ENCODE data around the gene MRGPRX1. TPM values are rescaled to one million over a fixed set of nuclear protein-coding genes. Genes with fewer than 3 reads are reported as not detected.
"Not testable (repeated sequence)": the region's sequence is repeated elsewhere in the genome, so short reads cannot be mapped to it uniquely, and the experiment has no call there.

The MRGPRX1 gene
- total RNA-seq, 2 experiments from 2014 or later, result not detected

GRCh38 chr11:18936002-18936673 is 3.1 kb downstream of the MRGPRX1 start:
- Mint-ChIP-seq H3K4me1 (ENCODE audit: low read depth) (no peaks in the 10 kb centered on the region), H3K36me3 (ENCODE audit: low read depth) (no peaks in the 10 kb centered on the region), H3K27me3 (peaks cover 25% of the 10 kb centered on the region), H3K4me3 (no peak overlapping the region), H3K9me3 (no peaks in the 10 kb centered on the region), H3K27ac (no peak overlapping the region)
- CTCF ChIA-PET, result no interaction called here
- no peak for TF ChIP-seq CTCF (IDR thresholded peaks at IDR 0.05)
- Histone ChIP-seq H3K9me3 (ENCODE audit: control insufficient read depth in 1 of 2, insufficient read depth in 1 of 2, low read length in 2 of 2) (peaks cover 0 to 6% of the 10 kb centered on the region in 2 experiments), H3K27ac (ENCODE audit: low read depth in 1 of 2, low read length in 2 of 2) (no peak overlapping the region), H3K27me3 (ENCODE audit: control insufficient read depth in 1 of 2, insufficient read depth in 2 of 2, low read length in 2 of 2) (peaks cover 7 to 8% of the 10 kb centered on the region in 2 experiments), H3K4me3 (ENCODE audit: low read length) (no peak overlapping the region), H3K4me1 (ENCODE audit: insufficient read depth, low read length) (no peaks in the 10 kb centered on the region), H3K36me3 (ENCODE audit: insufficient read depth, low read length) (no peaks in the 10 kb centered on the region)
- ATAC-seq (ENCODE audit: poor library complexity) (no peak), DNase-seq (no peak)
- intact Hi-C loops (cut with DNase I, micrococcal nuclease), result no loop called here
- POLR2A ChIA-PET, result no interaction called here

GRCh38 chr11:18934195-18934814 is 4.9 kb downstream of the MRGPRX1 start:
- H3K27me3 Mint-ChIP-seq, result peaks cover 29% of the 10 kb centered on the region
- ChIA-PET POLR2A (no interaction called here), CTCF (no interaction called here)
- TF ChIP-seq CTCF (IDR thresholded peaks at IDR 0.05), result no peak
- H3K4me1 Mint-ChIP-seq (ENCODE audit: low read depth), result no peaks in the 10 kb centered on the region
- DNase-seq (no peak), ATAC-seq (ENCODE audit: poor library complexity) (no peak)
- intact Hi-C loops (cut with DNase I, micrococcal nuclease), result no loop called here
- Histone ChIP-seq H3K4me3 (ENCODE audit: low read length) (no peak overlapping the region), H3K27me3 (ENCODE audit: control insufficient read depth in 1 of 2, insufficient read depth in 2 of 2, low read length in 2 of 2) (peaks cover 6 to 8% of the 10 kb centered on the region in 2 experiments), H3K9me3 (ENCODE audit: control insufficient read depth in 1 of 2, insufficient read depth in 1 of 2, low read length in 2 of 2) (peaks cover 0 to 6% of the 10 kb centered on the region in 2 experiments), H3K27ac (ENCODE audit: low read depth in 1 of 2, low read length in 2 of 2) (no peak overlapping the region), H3K36me3 (ENCODE audit: insufficient read depth, low read length) (no peaks in the 10 kb centered on the region), H3K4me1 (ENCODE audit: insufficient read depth, low read length) (no peaks in the 10 kb centered on the region)
- no peak overlapping the region for H3K4me3 Mint-ChIP-seq
- no peaks in the 10 kb centered on the region for H3K9me3 Mint-ChIP-seq
- H3K27ac Mint-ChIP-seq, result no peak overlapping the region
- H3K36me3 Mint-ChIP-seq (ENCODE audit: low read depth), result no peaks in the 10 kb centered on the region

GRCh38 chr11:18927550-18928322 is 11.5 kb downstream of the MRGPRX1 start:
- Histone ChIP-seq H3K27ac (ENCODE audit: low read depth in 1 of 2, low read length in 2 of 2) (no peak overlapping the region), H3K4me3 (ENCODE audit: low read length) (no peak overlapping the region), H3K36me3 (ENCODE audit: insufficient read depth, low read length) (no peaks in the 10 kb centered on the region), H3K27me3 (ENCODE audit: control insufficient read depth in 1 of 2, insufficient read depth in 2 of 2, low read length in 2 of 2) (peaks cover 0 to 2% of the 10 kb centered on the region in 2 experiments), H3K9me3 (ENCODE audit: control insufficient read depth in 1 of 2, insufficient read depth in 1 of 2, low read length in 2 of 2) (no peaks in the 10 kb centered on the region), H3K4me1 (ENCODE audit: insufficient read depth, low read length) (no peaks in the 10 kb centered on the region)
- TF ChIP-seq CTCF (IDR thresholded peaks at IDR 0.05), result no peak
- Mint-ChIP-seq H3K36me3 (ENCODE audit: low read depth) (no peaks in the 10 kb centered on the region), H3K27ac (no peak overlapping the region), H3K27me3 (peaks cover 20% of the 10 kb centered on the region), H3K4me3 (no peak overlapping the region), H3K9me3 (peaks cover 3% of the 10 kb centered on the region), H3K4me1 (ENCODE audit: low read depth) (no peaks in the 10 kb centered on the region)
- ATAC-seq (ENCODE audit: poor library complexity), result no peak
- POLR2A ChIA-PET, result no interaction called here
- no peak for DNase-seq
- intact Hi-C loops (cut with DNase I, micrococcal nuclease), result no loop called here
- CTCF ChIA-PET, result no interaction called here

GRCh38 chr11:18925426-18925825 is 13.8 kb downstream of the MRGPRX1 start:
- H3K4me3 ChIP-seq (ENCODE audit: low read length); intact Hi-C loops (cut with DNase I, micrococcal nuclease); H3K36me3 Mint-ChIP-seq (ENCODE audit: low read depth); H3K36me3 ChIP-seq (ENCODE audit: insufficient read depth, low read length); CTCF ChIA-PET; H3K27me3 ChIP-seq (ENCODE audit: control insufficient read depth in 1 of 2, insufficient read depth in 2 of 2, low read length in 2 of 2); H3K27ac Mint-ChIP-seq; ATAC-seq (ENCODE audit: poor library complexity); H3K4me1 ChIP-seq (ENCODE audit: insufficient read depth, low read length); H3K27me3 Mint-ChIP-seq; POLR2A ChIA-PET; H3K9me3 ChIP-seq (ENCODE audit: control insufficient read depth in 1 of 2, insufficient read depth in 1 of 2, low read length in 2 of 2); DNase-seq; H3K4me3 Mint-ChIP-seq; H3K27ac ChIP-seq (ENCODE audit: low read depth in 1 of 2, low read length in 2 of 2); H3K4me1 Mint-ChIP-seq (ENCODE audit: low read depth); H3K9me3 Mint-ChIP-seq: not testable (repeated sequence)

All from CD4-positive, alpha-beta T cell (primary cell).